Right lobe of liver (tissue), 6 donors: Measurements from ENCODE around the gene METTL25. TPM values are rescaled to one million over a fixed set of nuclear protein-coding genes. Genes with fewer than 3 reads are reported as not detected.

Experiments used
- ATAC-seq, 4 donors: fragments of 200-7000 bp; cut with Tn5 transposase; one replicate each; pipeline ENCODE4 v1.9.1; 2020; ENCODE audit warnings: mild to moderate bottlenecking in 4 of 4, moderate library complexity in 4 of 4
- DNase-seq, 3 donors: peaks; one replicate each; pipeline ENCODE4 v3.0.0-alpha.2; 2020
- H3K27ac ChIP-seq, 3 donors: fragments of 200-600 bp; one replicate each; pipeline ENCODE4 v1.8.0; 2022
- H3K27me3 ChIP-seq, 2 donors: fragments of 200-600 bp; one replicate each; pipeline ENCODE4 v1.8.0; 2022
- H3K36me3 ChIP-seq, 4 donors: fragments of 200-600 bp; sonication (generic) in 1 of 4; one replicate each; pipeline versions ENCODE4 v1.5.1 to v1.8.0; 2017 to 2022; ENCODE audit warnings: control low read depth in 1 of 4
- H3K4me1 ChIP-seq, 4 donors: fragments of 200-600 bp; sonication (generic) in 1 of 4; one replicate each; pipeline versions ENCODE4 v1.5.1 to v1.8.0; 2017 to 2022; ENCODE audit warnings: control low read depth in 1 of 4
- H3K4me3 ChIP-seq, 3 donors: fragments of 200-600 bp; one replicate each; pipeline ENCODE4 v1.8.0; 2022
- H3K9me3 ChIP-seq, 4 donors: fragments of 200-600 bp; sonication (generic) in 1 of 4; one replicate each; pipeline versions ENCODE4 v1.5.1 to v1.8.0; 2017 to 2022; ENCODE audit warnings: control low read depth in 1 of 4
- POLR2A ChIP-seq: fragments of 450-650 bp; IDR thresholded peaks from one replicate; pipeline ENCODE4 v1.6.1; 2017; ENCODE audit warnings: antibody characterized with exemption, mild to moderate bottlenecking
- WGBS: methylation state at CpG from one replicate; pipeline ENCODE4 v1.1.6; 2018; ENCODE audit warnings: low coverage, low lambda C conversion rate; ENCODE audit not compliant: insufficient coverage; ENCODE audit errors: missing lambda C conversion rate; 5-methylcytosine and 5-hydroxymethylcytosine counted together
- intact Hi-C, 2 donors: fragments of 100-400 bp; cut with DNase I; formaldehyde crosslinking; loops; one replicate each; pipeline versions ENCODE4 v1.11.2 to v1.14.1; 2022
- total RNA-seq, 6 experiments: library from RNA; depleted of rRNA in 2 of 6; stranded (reverse); fragments of >200 nt in 2 of 6; fragmentation: NEBNext Ultra II Directional in 3 of 6; extraction: Animal tissue kit (Norgen Biotek cat#: 25700) in 3 of 6; gene quantifications; one replicate each; pipeline versions ENCODE4 v1.1.0 to v1.2.4, GENCODE V29; 2016 to 2023
- TF ChIP-seq, protein P1 (sequence below), 4 donors: fragments of 200-600 bp in 3 of 4; fragments of 450-650 bp in 1 of 4; IDR thresholded peaks; one replicate each; pipeline versions ENCODE4 v1.5.1 to v1.8.0; 2016 to 2022; ENCODE audit warnings: antibody characterized with exemption in 4 of 4, mild to moderate bottlenecking in 2 of 4
- donor health status: DM: no; HTN: yes; CAD: no.
- donor health status: DM: no; HTN: no; CAD: no.
- donor health status: DM: no; HTN: no; CAD: no.
- donor health status: DM: no; HTN: yes; CAD: no.
- donor health status: DM: no; HTN: yes; CAD: no.

The METTL25 gene
- total RNA-seq, 6 experiments from 2014 or later: 3.1 to 9.8 (median 5.4) TPM

DNA sequence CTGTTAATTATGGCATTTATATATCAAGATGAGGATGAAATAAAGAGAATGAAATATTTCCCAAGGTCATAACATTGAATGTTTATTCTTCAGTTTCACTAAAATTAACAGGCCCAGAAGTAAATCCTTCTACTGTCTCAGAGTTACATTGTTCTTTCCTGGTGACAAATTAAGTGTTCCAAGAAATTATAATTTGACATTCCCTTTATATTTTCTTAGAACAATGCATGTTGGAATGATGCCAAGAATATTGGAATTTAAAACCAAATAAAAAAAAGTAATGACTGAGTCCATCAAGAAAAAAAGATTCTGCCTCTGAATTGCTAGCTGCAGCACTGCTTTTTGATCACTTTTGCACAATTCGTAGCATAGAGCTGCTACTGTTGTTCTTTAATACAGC lies 152.1 kb downstream of the METTL25 start:
- Histone ChIP-seq H3K9me3 (no peaks in the 10 kb centered on the region), H3K4me1 (no peaks in the 10 kb centered on the region), H3K4me3 (no peak overlapping the region), H3K27me3 (no peaks in the 10 kb centered on the region), H3K36me3 (no peaks in the 10 kb centered on the region), H3K27ac (no peak overlapping the region)
- intact Hi-C loops: no loop called here
- TF ChIP-seq, protein P1, sequence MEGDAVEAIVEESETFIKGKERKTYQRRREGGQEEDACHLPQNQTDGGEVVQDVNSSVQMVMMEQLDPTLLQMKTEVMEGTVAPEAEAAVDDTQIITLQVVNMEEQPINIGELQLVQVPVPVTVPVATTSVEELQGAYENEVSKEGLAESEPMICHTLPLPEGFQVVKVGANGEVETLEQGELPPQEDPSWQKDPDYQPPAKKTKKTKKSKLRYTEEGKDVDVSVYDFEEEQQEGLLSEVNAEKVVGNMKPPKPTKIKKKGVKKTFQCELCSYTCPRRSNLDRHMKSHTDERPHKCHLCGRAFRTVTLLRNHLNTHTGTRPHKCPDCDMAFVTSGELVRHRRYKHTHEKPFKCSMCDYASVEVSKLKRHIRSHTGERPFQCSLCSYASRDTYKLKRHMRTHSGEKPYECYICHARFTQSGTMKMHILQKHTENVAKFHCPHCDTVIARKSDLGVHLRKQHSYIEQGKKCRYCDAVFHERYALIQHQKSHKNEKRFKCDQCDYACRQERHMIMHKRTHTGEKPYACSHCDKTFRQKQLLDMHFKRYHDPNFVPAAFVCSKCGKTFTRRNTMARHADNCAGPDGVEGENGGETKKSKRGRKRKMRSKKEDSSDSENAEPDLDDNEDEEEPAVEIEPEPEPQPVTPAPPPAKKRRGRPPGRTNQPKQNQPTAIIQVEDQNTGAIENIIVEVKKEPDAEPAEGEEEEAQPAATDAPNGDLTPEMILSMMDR (IDR thresholded peaks at IDR 0.05): no peak
- no peak for TF ChIP-seq POLR2A
- 70% methylated on average over 1 of the region's 1 CpG for WGBS
- ATAC-seq (no peak), DNase-seq (no peak)

DNA sequence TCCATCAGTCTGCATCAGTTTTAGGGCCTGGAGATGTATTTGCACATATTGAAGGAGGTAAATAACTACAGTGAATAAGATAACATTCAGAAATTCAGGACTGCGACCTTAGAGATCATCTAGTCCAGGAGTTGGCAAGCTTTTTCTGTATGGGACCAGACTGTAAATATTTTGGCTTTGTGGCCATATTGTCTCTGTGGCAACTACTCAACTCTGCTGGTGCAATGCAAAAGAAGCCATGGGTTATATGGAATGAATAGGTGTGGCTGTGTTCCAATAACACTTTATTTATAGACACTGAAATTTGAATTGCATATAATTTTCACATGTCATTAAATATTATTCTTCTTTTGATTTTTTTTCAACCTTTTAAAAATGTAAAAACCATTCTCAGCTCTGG lies 156.6 kb downstream of the METTL25 start:
- DNase-seq (no peak), ATAC-seq (no peak)
- Histone ChIP-seq H3K27me3 (no peaks in the 10 kb centered on the region), H3K27ac (no peak overlapping the region), H3K36me3 (no peaks in the 10 kb centered on the region), H3K9me3 (no peaks in the 10 kb centered on the region), H3K4me3 (no peak overlapping the region), H3K4me1 (no peaks in the 10 kb centered on the region)
- intact Hi-C loops: no loop called here
- TF ChIP-seq POLR2A: no peak
- TF ChIP-seq, protein P1 (IDR thresholded peaks at IDR 0.05): no peak
- WGBS: 80% methylated on average over 1 of the region's 1 CpG

DNA sequence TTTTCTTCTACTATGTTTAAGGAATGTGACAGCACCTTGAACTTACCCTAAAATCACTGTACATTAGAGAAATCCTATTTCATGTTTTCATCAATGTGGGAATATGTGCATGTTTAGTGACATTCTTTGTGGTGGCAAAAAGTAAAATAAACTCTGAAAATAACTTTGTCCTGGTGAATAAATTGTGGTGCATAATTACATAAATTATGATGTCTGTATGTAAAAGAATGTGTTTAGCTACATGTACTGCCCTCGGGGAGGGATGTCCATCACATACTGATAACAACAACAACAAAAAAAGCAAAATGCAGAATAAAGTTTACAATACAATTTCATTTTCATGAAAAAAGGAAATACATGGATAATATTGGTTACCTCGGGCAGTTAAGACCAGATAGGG lies 157.3 kb downstream of the METTL25 start:
- Histone ChIP-seq H3K27me3 (no peaks in the 10 kb centered on the region), H3K27ac (no peak overlapping the region), H3K4me1 (no peaks in the 10 kb centered on the region), H3K4me3 (no peak overlapping the region), H3K9me3 (no peaks in the 10 kb centered on the region), H3K36me3 (no peaks in the 10 kb centered on the region)
- no peak for ATAC-seq
- intact Hi-C loops: no loop called here
- 60% methylated on average over 2 of the region's 2 CpGs for WGBS
- TF ChIP-seq, protein P1 (IDR thresholded peaks at IDR 0.05): no peak
- TF ChIP-seq POLR2A: no peak
- no peak for DNase-seq

DNA sequence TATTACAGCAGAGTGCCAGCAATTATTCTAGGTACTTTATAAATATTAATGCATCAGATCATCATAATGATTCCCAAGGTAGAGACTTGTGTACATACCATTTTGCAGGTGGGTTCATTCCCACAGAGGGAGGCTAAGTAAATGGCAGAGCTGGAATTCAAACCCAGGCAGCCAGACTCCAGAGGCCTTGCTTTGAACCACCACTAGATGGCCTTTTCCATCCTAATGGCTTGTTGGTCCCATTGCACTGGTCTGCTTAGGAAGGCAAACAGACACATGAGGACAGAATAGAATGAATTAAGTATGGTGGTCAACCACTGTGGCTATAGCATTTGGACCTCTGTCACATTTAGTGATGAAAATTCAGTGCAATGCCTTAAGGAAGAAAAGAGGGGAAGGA lies 158.7 kb downstream of the METTL25 start:
- Histone ChIP-seq H3K4me1 (no peaks in the 10 kb centered on the region), H3K27me3 (no peaks in the 10 kb centered on the region), H3K9me3 (no peaks in the 10 kb centered on the region), H3K27ac (no peak overlapping the region), H3K36me3 (no peaks in the 10 kb centered on the region), H3K4me3 (no peak overlapping the region)
- ATAC-seq (peak; percentile 85 to 91 (median 87)), DNase-seq (no peak)
- TF ChIP-seq POLR2A: no peak
- TF ChIP-seq, protein P1 (IDR thresholded peaks at IDR 0.05): peak; percentile 43 to 71 (median 52)
- intact Hi-C loops: no loop called here

DNA sequence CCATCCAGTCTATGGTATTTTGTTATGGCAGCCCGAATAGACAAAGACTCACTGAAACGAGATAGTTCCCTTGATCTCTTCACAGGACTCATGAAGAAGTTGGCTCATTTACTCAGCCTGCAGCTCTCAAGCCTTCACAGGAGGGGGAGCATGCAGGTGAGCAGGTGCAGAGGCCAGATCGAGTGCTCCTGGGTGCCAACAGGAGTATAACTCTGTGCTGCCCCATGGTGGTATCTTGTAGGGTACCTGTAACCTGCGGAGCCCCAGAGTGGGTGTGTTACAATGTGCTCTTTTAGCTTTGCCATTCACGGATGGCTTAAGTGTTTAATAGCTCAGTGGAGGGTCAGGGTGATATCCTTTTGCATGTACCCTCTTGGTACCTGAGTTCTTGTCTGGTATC lies 159.5 kb downstream of the METTL25 start:
- ATAC-seq (no peak), DNase-seq (no peak)
- Histone ChIP-seq H3K36me3 (no peaks in the 10 kb centered on the region), H3K27ac (no peak overlapping the region), H3K4me1 (no peaks in the 10 kb centered on the region), H3K27me3 (no peaks in the 10 kb centered on the region), H3K9me3 (no peaks in the 10 kb centered on the region), H3K4me3 (no peak overlapping the region)
- intact Hi-C loops: no loop called here
- whole genome bisulfite sequencing: 66% methylated on average over 3 of the region's 5 CpGs
- TF ChIP-seq, protein P1 (IDR thresholded peaks at IDR 0.05): no peak
- no peak for TF ChIP-seq POLR2A
